Neural crest cell (in vitro differentiated cells): ENCODE data around the gene GOT1. TPM values are rescaled to one million over a fixed set of nuclear protein-coding genes. Genes with fewer than 3 reads are reported as not detected.

Experiments
- DNase-seq: peaks from one replicate; pipeline ENCODE4 v3.0.0; 2021; ENCODE audit warnings: low read depth, mixed read lengths, low spot score
- H3K27ac Mint-ChIP-seq: one replicate; pipeline ENCODE4 v1.8.0; 2021; ENCODE audit warnings: mild to moderate bottlenecking, mixed read lengths; ENCODE audit not compliant: unreplicated experiment
- H3K27me3 Mint-ChIP-seq: 2 replicates; pipeline ENCODE4 v1.8.0; 2021; ENCODE audit warnings: low read depth, mild to moderate bottlenecking, mixed read lengths
- H3K36me3 Mint-ChIP-seq: 2 replicates; pipeline ENCODE4 v1.8.0; 2021; ENCODE audit warnings: low read depth, mild to moderate bottlenecking, mixed read lengths
- H3K4me1 Mint-ChIP-seq: 2 replicates; pipeline ENCODE4 v1.8.0; 2021; ENCODE audit warnings: mixed read lengths
- H3K4me3 Mint-ChIP-seq: one replicate; pipeline ENCODE4 v1.8.0; 2021; ENCODE audit warnings: mild to moderate bottlenecking, mixed read lengths
- H3K9me3 Mint-ChIP-seq: 2 replicates; pipeline ENCODE4 v1.8.0; 2021; ENCODE audit warnings: mixed read lengths
- total RNA-seq: library from RNA; stranded (reverse); gene quantifications from 2 replicates; pipeline ENCODE4 v1.2.1, GENCODE V29; 2021
- TF ChIP-seq, protein P1 (sequence below): fragments of 200-600 bp; sonication (generic); conservative IDR thresholded peaks from 2 replicates; pipeline ENCODE4 v1.5.0; 2021; ENCODE audit warnings: antibody characterized with exemption, mild to moderate bottlenecking

Gene GOT1
- total RNA-seq, 1 donor from 2014 or later, result 30.8 TPM

DNA sequence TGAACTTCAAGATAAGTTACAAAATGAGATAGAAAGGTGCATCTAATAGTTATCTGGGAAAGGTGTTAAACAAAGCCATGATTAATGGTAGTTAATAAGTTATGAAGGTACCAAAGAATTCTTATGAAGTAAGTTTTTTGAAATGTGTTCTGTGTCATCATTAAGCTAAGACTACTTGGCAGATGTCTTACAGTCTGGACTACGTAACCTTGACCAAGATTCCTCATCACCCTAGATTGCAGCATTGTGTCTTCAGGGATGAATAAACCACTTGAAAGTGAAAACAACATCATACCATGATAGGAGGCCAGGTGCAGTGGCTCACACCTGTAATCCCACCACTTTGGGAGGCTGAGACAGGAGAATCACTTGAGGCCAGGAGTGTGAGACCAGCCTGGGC lies 48.2 kb downstream of the GOT1 start:
- H3K4me3 Mint-ChIP-seq, result no peak overlapping the region
- no peaks in the 10 kb centered on the region for H3K36me3 Mint-ChIP-seq
- H3K27ac Mint-ChIP-seq, result no peak overlapping the region
- DNase-seq, result no peak
- TF ChIP-seq, protein P1, sequence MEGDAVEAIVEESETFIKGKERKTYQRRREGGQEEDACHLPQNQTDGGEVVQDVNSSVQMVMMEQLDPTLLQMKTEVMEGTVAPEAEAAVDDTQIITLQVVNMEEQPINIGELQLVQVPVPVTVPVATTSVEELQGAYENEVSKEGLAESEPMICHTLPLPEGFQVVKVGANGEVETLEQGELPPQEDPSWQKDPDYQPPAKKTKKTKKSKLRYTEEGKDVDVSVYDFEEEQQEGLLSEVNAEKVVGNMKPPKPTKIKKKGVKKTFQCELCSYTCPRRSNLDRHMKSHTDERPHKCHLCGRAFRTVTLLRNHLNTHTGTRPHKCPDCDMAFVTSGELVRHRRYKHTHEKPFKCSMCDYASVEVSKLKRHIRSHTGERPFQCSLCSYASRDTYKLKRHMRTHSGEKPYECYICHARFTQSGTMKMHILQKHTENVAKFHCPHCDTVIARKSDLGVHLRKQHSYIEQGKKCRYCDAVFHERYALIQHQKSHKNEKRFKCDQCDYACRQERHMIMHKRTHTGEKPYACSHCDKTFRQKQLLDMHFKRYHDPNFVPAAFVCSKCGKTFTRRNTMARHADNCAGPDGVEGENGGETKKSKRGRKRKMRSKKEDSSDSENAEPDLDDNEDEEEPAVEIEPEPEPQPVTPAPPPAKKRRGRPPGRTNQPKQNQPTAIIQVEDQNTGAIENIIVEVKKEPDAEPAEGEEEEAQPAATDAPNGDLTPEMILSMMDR, result no peak
- H3K9me3 Mint-ChIP-seq, result no peaks in the 10 kb centered on the region
- peaks cover 2% of the 10 kb centered on the region for H3K27me3 Mint-ChIP-seq
- peaks cover 3% of the 10 kb centered on the region for H3K4me1 Mint-ChIP-seq

DNA sequence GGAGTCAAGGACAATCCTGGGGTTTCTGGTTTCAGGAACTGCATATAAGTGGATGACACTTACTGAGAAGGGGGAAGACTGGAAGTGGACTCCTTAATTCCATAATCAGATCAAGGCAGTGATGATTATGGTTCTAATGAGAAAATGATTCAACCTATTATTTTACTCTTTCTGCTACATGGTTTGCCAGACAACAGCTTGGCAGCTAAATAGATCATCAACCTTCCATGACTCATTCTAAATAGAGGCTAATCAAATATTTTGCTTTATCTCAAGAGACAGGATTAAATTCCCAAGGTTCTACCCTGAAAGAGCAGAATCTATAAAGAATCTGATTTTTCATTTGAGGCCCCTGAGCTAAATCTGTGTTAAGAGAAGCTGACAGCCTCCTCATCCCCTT lies 55.0 kb downstream of the GOT1 start:
- Mint-ChIP-seq H3K36me3 (no peaks in the 10 kb centered on the region), H3K9me3 (no peaks in the 10 kb centered on the region), H3K27me3 (peaks cover 9% of the 10 kb centered on the region), H3K4me1 (no peaks in the 10 kb centered on the region), H3K27ac (no peak overlapping the region), H3K4me3 (no peak overlapping the region)
- no peak for DNase-seq
- TF ChIP-seq, protein P1, result no peak

DNA sequence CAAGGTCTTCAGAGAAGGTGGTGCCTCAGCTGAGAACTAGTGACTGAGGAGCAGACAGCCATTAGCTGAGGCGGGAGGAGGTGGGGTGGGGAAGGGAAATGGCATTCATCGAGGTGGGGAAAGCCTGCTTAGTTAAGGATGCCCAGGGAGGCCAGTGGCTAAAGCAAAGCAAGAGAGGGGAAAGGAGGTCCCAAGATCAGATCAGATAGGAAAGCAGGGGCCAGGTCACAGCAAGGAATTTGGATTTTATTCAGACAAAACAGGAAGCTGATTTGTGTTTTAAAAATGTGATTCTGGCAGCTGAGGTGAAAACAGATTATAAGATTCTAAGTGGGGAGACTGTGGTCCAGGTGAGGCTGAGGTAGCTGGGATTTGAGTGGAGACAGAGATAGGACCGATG lies 55.5 kb downstream of the GOT1 start:
- Mint-ChIP-seq H3K9me3 (no peaks in the 10 kb centered on the region), H3K27ac (no peak overlapping the region), H3K4me3 (no peak overlapping the region), H3K4me1 (no peaks in the 10 kb centered on the region), H3K27me3 (peaks cover 9% of the 10 kb centered on the region), H3K36me3 (no peaks in the 10 kb centered on the region)
- TF ChIP-seq, protein P1, result no peak
- no peak for DNase-seq

DNA sequence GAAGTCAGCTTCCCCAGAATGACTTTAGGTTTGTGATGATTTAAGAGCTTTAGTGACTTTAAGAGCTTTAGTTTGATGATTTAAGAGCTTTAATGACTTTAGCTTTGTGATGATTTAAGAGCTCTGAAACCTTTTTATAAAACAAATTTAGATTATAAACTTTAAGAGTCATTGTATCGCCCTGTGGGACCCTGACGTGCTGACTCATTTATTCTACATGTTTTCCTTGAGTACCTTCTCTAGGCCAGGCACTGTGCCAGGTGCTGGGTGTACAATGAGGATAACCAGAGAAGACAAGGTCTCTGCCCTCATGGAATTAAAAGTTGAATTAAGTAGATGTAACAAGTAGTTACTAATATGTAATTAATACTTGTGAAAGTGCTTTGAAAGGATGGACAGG lies 55.9 kb downstream of the GOT1 start:
- H3K27ac Mint-ChIP-seq, result no peak overlapping the region
- TF ChIP-seq, protein P1, result no peak

DNA sequence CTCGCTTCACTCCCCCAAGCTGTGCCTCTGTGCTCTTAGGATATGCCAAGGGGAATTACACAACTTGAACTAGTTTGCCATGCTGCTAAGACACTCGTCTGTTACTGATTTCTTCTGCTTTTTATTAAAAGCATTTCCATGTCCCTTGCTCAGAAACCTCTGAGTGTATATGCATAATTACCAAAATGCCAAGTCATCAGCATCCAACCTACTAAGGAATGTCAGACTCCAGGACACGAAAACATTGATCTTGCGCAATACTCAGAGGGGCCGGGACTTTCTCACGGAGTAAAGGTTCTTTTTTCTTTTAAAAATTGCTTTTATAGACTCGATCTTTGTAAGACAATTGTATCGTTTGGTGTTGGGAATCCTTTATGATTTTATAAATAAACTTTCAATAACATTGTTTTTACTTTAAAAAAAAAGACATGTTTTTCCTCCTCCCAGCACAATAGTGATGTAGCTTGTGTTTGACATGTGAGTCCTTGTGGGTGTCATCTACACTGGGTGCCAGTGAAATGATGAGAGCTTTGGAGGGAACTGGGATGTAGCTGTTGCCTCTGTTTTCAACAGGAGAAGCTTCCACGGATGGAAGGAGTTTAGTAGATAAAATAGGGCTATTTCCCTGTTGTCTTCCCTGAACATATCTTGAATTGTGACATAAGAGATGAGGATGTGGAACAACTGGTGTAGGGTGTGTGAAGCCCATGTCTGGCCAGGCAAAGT lies 57.7 kb downstream of the GOT1 start:
- Mint-ChIP-seq H3K27me3 (peaks cover 19% of the 10 kb centered on the region), H3K27ac (no peak overlapping the region), H3K4me3 (no peak overlapping the region), H3K9me3 (no peaks in the 10 kb centered on the region), H3K4me1 (no peaks in the 10 kb centered on the region), H3K36me3 (no peaks in the 10 kb centered on the region)
- TF ChIP-seq, protein P1, result no peak
- DNase-seq, result no peak

More for the DNA sequence above, 55.9 kb downstream of the GOT1 start:
- Mint-ChIP-seq H3K9me3 (no peaks in the 10 kb centered on the region), H3K4me3 (no peak overlapping the region), H3K4me1 (no peaks in the 10 kb centered on the region), H3K27me3 (peaks cover 12% of the 10 kb centered on the region), H3K36me3 (no peaks in the 10 kb centered on the region)
- DNase-seq, result no peak
